GM19238 (cell line): ENCODE results near the gene CDC42BPB.
A peak's percentile ranks its signal among the peaks of the same experiment; 100 is the strongest.
"Not testable (repeated sequence)": the region's sequence is repeated elsewhere in the genome, so short reads cannot be mapped to it uniquely, and the experiment has no call there.

Experiments used
- DNase-seq: peaks from one replicate; pipeline ENCODE4 v3.0.0; 2011; ENCODE audit warnings: low spot score; ENCODE audit not compliant: insufficient read length

CDC42BPB gene

GRCh38 chr14:102930753-102931579, 126.4 kb downstream of the CDC42BPB start:
- no peak for DNase-seq

DNA sequence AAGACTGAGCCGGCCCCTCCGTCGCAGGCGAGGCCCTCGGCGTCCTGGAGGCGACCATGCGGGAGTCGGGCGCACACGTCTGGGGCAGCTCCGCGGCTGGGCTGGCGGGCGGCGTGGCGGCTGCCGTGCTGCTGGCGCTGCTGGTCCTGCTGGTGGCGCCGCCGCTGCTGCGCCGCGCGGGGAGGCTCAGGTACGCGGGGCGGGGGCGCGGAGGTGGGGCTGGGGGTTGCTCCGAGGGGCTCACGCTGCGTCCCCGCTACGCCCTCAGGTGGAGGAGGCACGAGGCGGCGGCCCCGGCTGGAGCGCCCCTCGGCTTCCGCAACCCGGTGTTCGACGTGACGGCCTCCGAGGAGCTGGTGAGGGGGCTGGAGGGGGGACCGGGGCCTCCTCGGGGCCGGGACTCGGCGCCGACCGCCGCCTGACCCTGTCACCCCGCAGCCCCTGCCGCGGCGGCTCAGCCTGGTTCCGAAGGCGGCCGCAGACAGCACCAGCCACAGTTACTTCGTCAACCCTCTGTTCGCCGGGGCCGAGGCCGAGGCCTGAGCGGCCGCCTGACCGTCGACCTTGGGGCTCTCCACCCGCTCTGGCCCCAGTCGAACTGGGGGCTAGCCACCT, 127.1 kb downstream of the CDC42BPB start:
- DNase-seq: no peak

- no peak for DNase-seq
Observed at GRCh38 chr14:102929241-102930137, 127.9 kb downstream of the CDC42BPB start.

- DNase-seq: peak; percentile 90
Observed at GRCh38 chr14:102928412-102929240, 128.7 kb downstream of the CDC42BPB start.

GRCh38 chr14:102927878-102928411, 129.4 kb downstream of the CDC42BPB start:
- no peak for DNase-seq

GRCh38 chr14:102927346-102927877, 129.9 kb downstream of the CDC42BPB start:
- no peak for DNase-seq

DNA sequence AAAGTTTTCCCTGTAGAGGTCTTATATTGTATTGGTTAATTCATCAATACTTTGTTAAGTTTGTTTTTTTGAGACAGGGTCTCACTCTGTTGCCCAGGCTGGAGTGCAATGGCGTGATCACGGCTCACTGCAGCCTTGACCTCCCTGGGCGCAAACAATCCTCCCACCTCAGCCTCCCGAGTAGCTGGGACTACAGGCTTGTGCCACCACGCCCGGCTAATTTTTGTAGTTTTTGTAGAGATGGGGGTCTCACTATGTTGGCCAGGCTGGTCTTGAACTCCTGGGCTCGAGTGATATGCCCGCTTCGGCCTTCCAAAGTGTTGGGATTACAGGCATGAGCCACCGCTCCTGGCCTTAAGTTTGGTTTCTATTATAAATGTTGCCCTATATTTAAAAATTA, 130.5 kb downstream of the CDC42BPB start:
- not testable (repeated sequence) for DNase-seq

- DNase-seq: no peak
Observed at GRCh38 chr14:102926104-102926503, 131.2 kb downstream of the CDC42BPB start.

DNA sequence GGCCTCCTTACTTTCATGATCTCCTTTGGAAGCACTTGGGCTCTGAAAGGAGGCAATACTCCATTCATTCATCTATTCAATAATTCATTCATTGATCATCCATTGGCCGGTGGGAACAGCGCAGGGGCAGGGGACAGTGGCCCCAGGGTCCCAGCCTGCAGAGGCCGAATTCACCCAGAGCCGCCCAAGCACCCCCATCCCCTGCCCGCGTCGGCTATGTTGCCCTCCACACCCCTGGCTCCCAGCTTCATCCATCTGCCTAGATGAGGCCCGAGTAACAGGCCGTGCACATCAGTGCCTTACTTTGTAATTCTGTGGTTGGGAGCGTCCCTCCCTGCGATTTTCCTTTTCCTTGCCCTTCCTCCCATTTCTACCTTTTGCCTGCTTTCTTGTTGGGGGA, 131.7 kb downstream of the CDC42BPB start:
- DNase-seq: no peak

DNA sequence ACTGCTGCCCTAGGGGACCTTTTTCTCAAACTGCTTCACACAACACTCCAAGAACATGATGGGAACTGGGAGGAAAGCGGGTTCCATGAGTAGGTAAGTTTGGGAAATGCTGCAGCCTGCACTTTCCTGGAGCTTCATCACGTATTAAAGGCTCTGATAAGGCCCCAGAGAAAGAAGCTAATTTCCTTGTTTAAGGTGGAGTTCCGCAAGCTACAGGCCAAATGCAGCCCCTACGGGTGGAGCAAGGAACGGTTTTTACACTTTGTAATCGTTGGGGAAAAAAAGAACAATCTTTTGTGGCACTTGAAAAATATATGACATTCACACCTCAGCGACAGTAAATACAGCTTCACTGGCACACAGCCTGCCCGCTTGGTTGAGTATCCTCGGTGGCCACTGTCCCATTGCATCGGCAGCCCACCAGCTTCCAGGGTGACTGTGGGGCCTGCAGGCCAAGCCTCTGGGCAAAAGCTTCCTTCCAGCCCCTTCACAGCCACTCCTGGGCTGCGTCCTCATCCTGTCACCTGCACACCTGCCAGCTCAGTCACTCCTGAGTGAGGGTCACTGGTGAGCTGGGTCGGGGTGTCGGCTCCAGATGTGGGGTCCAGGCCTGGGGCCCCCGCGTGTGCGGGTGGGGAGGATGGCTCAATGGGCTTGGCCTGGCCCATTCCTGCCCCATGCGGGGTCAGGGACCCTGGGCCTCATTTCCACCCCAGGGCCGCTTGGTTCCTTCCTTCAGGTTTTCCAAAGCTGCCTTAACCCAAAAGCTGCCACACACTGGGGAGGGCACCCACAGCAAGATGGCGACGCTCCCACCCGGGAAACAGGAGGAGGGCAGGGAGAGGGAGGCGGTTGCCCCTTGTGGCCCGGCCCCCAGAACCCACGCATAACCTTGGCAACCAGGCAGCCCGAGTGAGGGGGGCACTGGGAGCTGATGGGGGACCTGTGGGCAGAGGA, 132.4 kb downstream of the CDC42BPB start:
- DNase-seq: no peak

GRCh38 chr14:102923925-102924486, 133.3 kb downstream of the CDC42BPB start:
- DNase-seq: no peak

GRCh38 chr14:102923201-102923924, 134.0 kb downstream of the CDC42BPB start:
- no peak for DNase-seq

DNA sequence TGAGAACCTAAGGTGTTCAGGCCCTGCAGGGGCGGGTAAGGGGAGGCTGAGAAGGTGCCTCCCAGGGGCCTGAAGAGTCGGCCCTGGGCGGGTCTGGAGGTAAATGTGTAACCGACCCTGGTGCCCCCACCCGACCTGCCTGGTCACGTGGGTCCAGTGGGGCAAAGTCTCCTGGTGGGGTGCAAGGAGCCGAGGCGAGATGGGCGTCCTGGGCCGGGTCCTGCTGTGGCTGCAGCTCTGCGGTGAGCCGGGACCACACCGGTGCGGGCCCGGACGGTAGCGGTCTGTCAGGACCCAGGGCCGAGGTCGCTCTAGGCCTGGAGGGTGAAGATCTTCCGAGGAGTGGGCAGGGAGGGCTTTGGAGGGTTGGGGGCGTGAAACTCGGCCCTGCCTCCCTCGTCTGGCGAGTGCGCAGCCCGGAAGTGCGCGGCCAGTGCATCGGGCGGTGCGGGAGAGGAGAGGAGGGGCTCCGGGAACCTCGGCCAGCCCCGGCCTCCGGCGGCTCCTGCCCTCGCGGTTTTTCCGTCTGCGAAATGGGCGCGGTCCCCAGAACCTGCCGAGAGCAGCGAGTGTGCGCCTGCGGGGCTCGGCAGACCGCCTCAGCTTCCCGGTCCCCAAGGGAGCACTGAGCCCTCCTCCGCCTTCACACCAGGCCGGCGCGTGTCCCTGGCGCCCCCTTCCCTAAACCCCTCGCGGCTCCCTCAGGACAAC, 134.7 kb downstream of the CDC42BPB start, which contains the start of gene AMN:
Gene AMN (plus strand): TSS at position 174 of the 711 bp plus-strand sequence. CDS start 26 bp downstream, at position 200.
- DNase-seq: no peak

DNA sequence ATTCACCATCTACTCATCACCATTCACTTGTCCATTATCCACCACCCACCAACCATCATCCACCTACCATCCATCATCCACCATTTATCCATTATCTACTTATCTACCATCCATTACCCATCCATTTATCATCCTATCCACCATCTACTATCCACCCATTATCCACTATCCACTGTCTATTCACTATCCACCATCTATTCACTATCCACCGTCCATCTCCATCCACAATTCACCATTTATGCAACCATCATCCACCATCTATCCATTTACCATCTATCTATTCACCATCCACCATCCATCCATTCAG, 136.4 kb downstream of the CDC42BPB start:
- no peak for DNase-seq

DNA sequence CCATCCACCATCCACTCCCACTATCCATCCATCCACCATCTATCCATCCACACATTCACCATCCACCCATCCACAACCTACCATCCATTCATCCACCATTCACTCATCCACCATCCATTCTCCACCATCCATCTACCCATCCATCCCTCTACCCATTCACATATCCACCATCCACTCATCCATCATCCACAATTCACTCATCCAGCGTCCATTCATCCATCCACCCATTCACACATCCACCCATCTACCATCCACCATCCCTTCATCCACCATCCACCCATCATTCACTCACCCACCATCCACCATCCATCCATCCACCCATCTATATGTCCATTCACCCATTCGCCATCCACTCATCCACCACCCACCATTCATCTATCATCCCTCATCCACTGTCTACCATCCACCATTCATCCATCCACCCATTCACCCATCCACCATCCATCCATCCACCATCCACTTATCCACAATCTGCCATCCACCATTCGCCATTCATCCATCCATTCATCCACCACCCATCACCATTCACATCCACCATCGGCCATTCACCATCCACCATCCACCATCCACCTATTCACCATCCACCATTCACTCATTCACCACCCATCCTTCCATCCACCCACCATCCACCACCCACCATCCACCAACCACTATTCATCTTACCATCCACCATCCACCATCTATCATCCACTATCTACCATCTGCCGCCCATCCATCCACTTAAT, 136.9 kb downstream of the CDC42BPB start:
- no peak for DNase-seq

DNA sequence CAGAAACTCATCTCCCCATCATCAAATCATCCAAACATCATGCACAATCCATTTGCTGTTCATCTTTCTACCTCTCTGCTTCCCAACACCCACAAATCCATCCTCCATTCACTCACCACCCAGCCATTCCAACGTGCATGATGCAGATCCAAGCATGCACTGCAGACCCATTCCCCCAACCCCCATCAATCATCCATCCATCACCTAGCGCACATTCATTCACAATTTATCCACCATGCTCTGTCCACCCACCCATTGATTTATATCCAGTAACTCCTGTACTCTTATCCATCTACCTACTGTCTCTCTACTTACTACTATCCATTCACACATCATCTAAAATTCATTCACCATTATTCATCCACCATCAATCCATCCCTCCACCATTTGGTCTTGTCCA, 138.9 kb downstream of the CDC42BPB start:
- DNase-seq: no peak
